ENCODE measurements around the gene RUNDC3A. TPM values are rescaled to one million over a fixed set of nuclear protein-coding genes. Genes with fewer than 3 reads are reported as not detected.
"Not testable (repeated sequence)": the region's sequence is repeated elsewhere in the genome, so short reads cannot be mapped to it uniquely, and the experiment has no call there.

RUNDC3A gene
- total RNA-seq, 1 experiment from 2014 or later: 5.1 TPM

- peak; percentile 67 for DNase-seq
- H3K4me3 ChIP-seq (ENCODE audit: insufficient read depth, low read depth, low read length): no peak overlapping the region
- no peaks in the 10 kb centered on the region for H3K36me3 ChIP-seq (replicated peaks; ENCODE audit: control insufficient read depth, insufficient read depth, low read length)
- peaks cover 3% of the 10 kb centered on the region for H3K27me3 ChIP-seq (ENCODE audit: control insufficient read depth, insufficient read depth, low read length)
Measured at GRCh38 chr17:44361292-44362260, 53.2 kb downstream of the RUNDC3A start.

GRCh38 chr17:44362459-44362948, 54.1 kb downstream of the RUNDC3A start:
- H3K36me3 ChIP-seq (replicated peaks; ENCODE audit: control insufficient read depth, insufficient read depth, low read length): no peaks in the 10 kb centered on the region
- peak; percentile 81 for DNase-seq
- H3K27me3 ChIP-seq (ENCODE audit: control insufficient read depth, insufficient read depth, low read length): peaks cover 5% of the 10 kb centered on the region
- H3K4me3 ChIP-seq (ENCODE audit: insufficient read depth, low read depth, low read length): peak overlapping the region; percentile 74

DNA sequence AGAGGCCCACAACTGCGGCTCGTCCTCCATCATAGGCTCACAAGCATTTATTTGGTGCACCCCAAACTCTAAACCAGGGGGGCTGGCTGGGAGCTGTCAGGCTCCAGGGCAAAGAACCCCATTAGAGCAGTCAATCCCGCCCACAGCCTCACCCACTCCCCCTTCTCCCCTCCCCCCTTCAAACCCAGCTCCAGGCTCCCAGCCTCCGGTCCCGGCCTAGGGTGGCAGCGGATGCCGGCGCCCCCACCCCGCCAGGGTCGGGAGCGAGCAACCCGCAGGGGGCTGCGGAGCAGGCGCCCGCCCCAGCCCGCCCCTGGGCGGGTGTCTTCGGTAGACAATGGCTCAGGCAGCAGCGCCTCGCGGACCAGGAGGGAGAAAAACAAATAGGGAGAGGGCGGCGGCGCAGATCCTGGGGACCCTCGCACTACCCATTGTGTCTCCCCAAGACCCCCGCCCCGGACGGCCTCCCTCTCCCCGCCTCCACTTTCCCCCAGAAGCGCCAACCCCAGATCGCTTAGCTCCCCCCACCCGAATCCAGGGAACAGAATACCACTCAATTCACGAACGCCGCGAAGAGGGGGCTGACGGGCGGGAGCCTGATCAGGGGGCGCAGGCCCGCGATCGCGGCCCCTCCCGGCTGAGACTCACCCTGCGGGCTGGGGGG, 54.7 kb downstream of the RUNDC3A start:
- Histone ChIP-seq H3K27me3 (ENCODE audit: control insufficient read depth, insufficient read depth, low read length) (peaks cover 5% of the 10 kb centered on the region), H3K4me3 (ENCODE audit: insufficient read depth, low read depth, low read length) (peak overlapping the region; percentile 74), H3K36me3 (replicated peaks; ENCODE audit: control insufficient read depth, insufficient read depth, low read length) (no peaks in the 10 kb centered on the region)
- DNase-seq: peak; percentile 91

GRCh38 chr17:44363613-44364159, 55.3 kb downstream of the RUNDC3A start, which contains the start of gene FAM171A2:
TSS of gene FAM171A2 (minus strand) at chr17:44363853. CDS start at chr17:44363714, 139 bp downstream.
- H3K27me3 ChIP-seq (ENCODE audit: control insufficient read depth, insufficient read depth, low read length): peaks cover 5% of the 10 kb centered on the region
- peak within 1 kb of the TSS; percentile 74 for H3K4me3 ChIP-seq (ENCODE audit: insufficient read depth, low read depth, low read length)
- DNase-seq: peak; percentile 98
- no peaks in the 10 kb centered on the region for H3K36me3 ChIP-seq (replicated peaks; ENCODE audit: control insufficient read depth, insufficient read depth, low read length)

GRCh38 chr17:44365051-44365450, 56.6 kb downstream of the RUNDC3A start:
- H3K27me3 ChIP-seq (ENCODE audit: control insufficient read depth, insufficient read depth, low read length); DNase-seq; H3K4me3 ChIP-seq (ENCODE audit: insufficient read depth, low read depth, low read length); H3K36me3 ChIP-seq (replicated peaks; ENCODE audit: control insufficient read depth, insufficient read depth, low read length): not testable (repeated sequence)

- DNase-seq: no peak
- Histone ChIP-seq H3K36me3 (replicated peaks; ENCODE audit: control insufficient read depth, insufficient read depth, low read length) (no peaks in the 10 kb centered on the region), H3K27me3 (ENCODE audit: control insufficient read depth, insufficient read depth, low read length) (peaks cover 5% of the 10 kb centered on the region), H3K4me3 (ENCODE audit: insufficient read depth, low read depth, low read length) (no peak overlapping the region)
Measured at GRCh38 chr17:44367231-44367979, 59.0 kb downstream of the RUNDC3A start.

Other genes with a start within 250 kb of the RUNDC3A start
- gene LSM12, start 241.9 kb upstream of the RUNDC3A start, total RNA-seq (2014; rRNA removed; shearing (Covaris generic)): 101 and 109 TPM in 2 replicates
- gene G6PC3, start 237.9 kb upstream of the RUNDC3A start, total RNA-seq (2014; rRNA removed; shearing (Covaris generic)): 94.0 and 104 TPM in 2 replicates
- 72.5 and 89.0 TPM in 2 replicates for gene HDAC5, start 185.0 kb upstream of the RUNDC3A start, total RNA-seq (2014; rRNA removed; shearing (Covaris generic))
- 12.9 and 15.7 TPM in 2 replicates for gene HROB, start 166.7 kb upstream of the RUNDC3A start, total RNA-seq (2014; rRNA removed; shearing (Covaris generic))
- gene ASB16, start 137.9 kb upstream of the RUNDC3A start, total RNA-seq (2014; rRNA removed; shearing (Covaris generic)): 0.17 TPM in 1 of 2 replicates, not detected in the other
- gene TMUB2, start 121.6 kb upstream of the RUNDC3A start, total RNA-seq (2014; rRNA removed; shearing (Covaris generic)): 19.1 and 25.7 TPM in 2 replicates
- gene ATXN7L3, start 108.7 kb upstream of the RUNDC3A start, total RNA-seq (2014; rRNA removed; shearing (Covaris generic)): 80.6 and 83.4 TPM in 2 replicates
- gene UBTF, start 88.9 kb upstream of the RUNDC3A start, total RNA-seq (2014; rRNA removed; shearing (Covaris generic)): 63.3 and 66.2 TPM in 2 replicates
- gene SLC4A1, start 40.5 kb upstream of the RUNDC3A start, total RNA-seq (2014; rRNA removed; shearing (Covaris generic)): 0.07 TPM in 2 replicates
- gene SLC25A39, start 16.2 kb downstream of the RUNDC3A start, total RNA-seq (2014; rRNA removed; shearing (Covaris generic)): 281 and 295 TPM in 2 replicates
- 122 and 161 TPM in 2 replicates for gene GRN, start 36.7 kb downstream of the RUNDC3A start, total RNA-seq (2014; rRNA removed; shearing (Covaris generic))
- gene FAM171A2, start 55.3 kb downstream of the RUNDC3A start, total RNA-seq (2014; rRNA removed; shearing (Covaris generic)): 23.7 and 24.1 TPM in 2 replicates
- gene ITGA2B, start 81.0 kb downstream of the RUNDC3A start, total RNA-seq (2014; rRNA removed; shearing (Covaris generic)): 6.2 and 11.4 TPM in 2 replicates
- gene GPATCH8, start 194.8 kb downstream of the RUNDC3A start, total RNA-seq (2014; rRNA removed; shearing (Covaris generic)): 16.9 and 23.2 TPM in 2 replicates
- 21.1 and 28.3 TPM in 2 replicates for gene FZD2, start 248.9 kb downstream of the RUNDC3A start, total RNA-seq (2014; rRNA removed; shearing (Covaris generic))